ENCODE data around the gene DDX1. TPM values are rescaled to one million over a fixed set of nuclear protein-coding genes. Genes with fewer than 3 reads are reported as not detected.

The DDX1 gene
- total and polyA plus RNA-seq, 9 of the 15 experiments (the other 6 are each of a cell fraction or from before 2014, with no cell fraction given): 116 to 277 (median 232) TPM

- no peak for TF ChIP-seq ZBTB49 (CRISPR knock-in tag; IDR thresholded peaks at IDR 0.05; ENCODE audit: borderline replicate concordance)
- TF ChIP-seq, protein P1, sequence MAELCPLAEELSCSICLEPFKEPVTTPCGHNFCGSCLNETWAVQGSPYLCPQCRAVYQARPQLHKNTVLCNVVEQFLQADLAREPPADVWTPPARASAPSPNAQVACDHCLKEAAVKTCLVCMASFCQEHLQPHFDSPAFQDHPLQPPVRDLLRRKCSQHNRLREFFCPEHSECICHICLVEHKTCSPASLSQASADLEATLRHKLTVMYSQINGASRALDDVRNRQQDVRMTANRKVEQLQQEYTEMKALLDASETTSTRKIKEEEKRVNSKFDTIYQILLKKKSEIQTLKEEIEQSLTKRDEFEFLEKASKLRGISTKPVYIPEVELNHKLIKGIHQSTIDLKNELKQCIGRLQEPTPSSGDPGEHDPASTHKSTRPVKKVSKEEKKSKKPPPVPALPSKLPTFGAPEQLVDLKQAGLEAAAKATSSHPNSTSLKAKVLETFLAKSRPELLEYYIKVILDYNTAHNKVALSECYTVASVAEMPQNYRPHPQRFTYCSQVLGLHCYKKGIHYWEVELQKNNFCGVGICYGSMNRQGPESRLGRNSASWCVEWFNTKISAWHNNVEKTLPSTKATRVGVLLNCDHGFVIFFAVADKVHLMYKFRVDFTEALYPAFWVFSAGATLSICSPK (IDR thresholded peaks at IDR 0.05; ENCODE audit: borderline replicate concordance): no peak
- Histone ChIP-seq H4K20me1 (replicated peaks; ENCODE audit: control insufficient read depth, insufficient read depth, low read length) (no peaks in the 10 kb centered on the region), H3K4me2 (ENCODE audit: insufficient read depth, low read length) (no peak overlapping the region), H3K36me3 (ENCODE audit: control insufficient read depth, insufficient read depth, low read length) (peaks cover 99% of the 10 kb centered on the region), H3K27me3 (ENCODE audit: control insufficient read depth in 2 of 2, insufficient read depth in 2 of 2, low read length in 2 of 2) (no peaks in the 10 kb centered on the region), H3K9ac (ENCODE audit: insufficient read depth in 1 of 2, low read depth in 2 of 2, low read length in 2 of 2) (no peak overlapping the region), H3K9me1 (ENCODE audit: control insufficient read depth, insufficient read depth, low read length) (no peaks in the 10 kb centered on the region), H3K9me3 (replicated peaks; ENCODE audit: control insufficient read depth, insufficient read depth, low read depth, low read length) (no peaks in the 10 kb centered on the region), H3K27ac (ENCODE audit: extremely low read depth, low read depth, low read length) (no peak overlapping the region), H3K79me2 (ENCODE audit: control insufficient read depth, insufficient read depth, low read length) (no peaks in the 10 kb centered on the region), H3K4me3 (no peak overlapping the region), H2AFZ (ENCODE audit: low read depth, low read length) (no peak overlapping the region), H3K4me1 (replicated peaks in 1 of 2; ENCODE audit: control insufficient read depth in 2 of 2, insufficient read depth in 2 of 2, low read length in 2 of 2) (no peaks in the 10 kb centered on the region)
- CTCF ChIA-PET (ENCODE audit: low intra/inter-chr PET ratio): no interaction called here
- no peak for ATAC-seq
- FAIRE-seq: no peak
- BruUV-seq (replicated peaks): no TSS peak
- intact Hi-C loops (cut with micrococcal nuclease): no loop called here
- POLR2A ChIA-PET: interaction anchor here (1.9 kb wide), 1 partner anchor 17 kb away, joined by 4 read pairs; no protein-coding TSS in a partner anchor
- in situ Hi-C loops (cut with MboI): no loop called here
- DNase-seq (ENCODE audit: extremely low read depth in 1 of 4, low spot score in 3 of 4): no peak
Measured at GRCh38 chr2:15626126-15626525, 34.5 kb downstream of the DDX1 start.

Measured in K562 (cell line).